Activated CD4-positive, alpha-beta T cell treated with anti-CD3 and anti-CD28 coated beads for 48 hours (primary cell): ENCODE data around the gene LRP6.

Source experiments
- DNase-seq: peaks from one replicate; pipeline ENCODE4 v3.0.0-alpha.2; 2020

LRP6 gene

GRCh38 chr12:12210983-12211382, 55.9 kb downstream of the LRP6 start:
- DNase-seq = peak; percentile 34

- no peak for DNase-seq
Observed at GRCh38 chr12:12210416-12210815, 56.4 kb downstream of the LRP6 start.

GRCh38 chr12:12209675-12210074, 57.2 kb downstream of the LRP6 start:
- no peak for DNase-seq

- no peak for DNase-seq
Observed at GRCh38 chr12:12209043-12209442, 57.8 kb downstream of the LRP6 start.

GRCh38 chr12:12207746-12208145, 59.1 kb downstream of the LRP6 start:
- DNase-seq = no peak

GRCh38 chr12:12206776-12207388, 60.0 kb downstream of the LRP6 start:
- DNase-seq = no peak

- no peak for DNase-seq
Observed at GRCh38 chr12:12202747-12203146, 64.1 kb downstream of the LRP6 start.

- DNase-seq = no peak
Observed at GRCh38 chr12:12202105-12202504, 64.7 kb downstream of the LRP6 start.

GRCh38 chr12:12201274-12201758, 65.5 kb downstream of the LRP6 start:
- DNase-seq = no peak

- no peak for DNase-seq
Observed at GRCh38 chr12:12200363-12200762, 66.5 kb downstream of the LRP6 start.

- DNase-seq = no peak
Observed at GRCh38 chr12:12198124-12198523, 68.7 kb downstream of the LRP6 start.

GRCh38 chr12:12197128-12197527, 69.7 kb downstream of the LRP6 start:
- no peak for DNase-seq

- no peak for DNase-seq
Observed at GRCh38 chr12:12195516-12195915, 71.3 kb downstream of the LRP6 start.

GRCh38 chr12:12195081-12195480, 71.8 kb downstream of the LRP6 start:
- no peak for DNase-seq

- no peak for DNase-seq
Observed at GRCh38 chr12:12194206-12194605, 72.6 kb downstream of the LRP6 start.

GRCh38 chr12:12191008-12191407, 75.8 kb downstream of the LRP6 start:
- no peak for DNase-seq

- DNase-seq = no peak
Observed at GRCh38 chr12:12190087-12190809, 76.6 kb downstream of the LRP6 start.

GRCh38 chr12:12185414-12185813, 81.4 kb downstream of the LRP6 start:
- DNase-seq = no peak

- no peak for DNase-seq
Observed at GRCh38 chr12:12182703-12183365, 84.0 kb downstream of the LRP6 start.

GRCh38 chr12:12181511-12181910, 85.3 kb downstream of the LRP6 start:
- no peak for DNase-seq

- no peak for DNase-seq
Observed at GRCh38 chr12:12180575-12180974, 86.3 kb downstream of the LRP6 start.

GRCh38 chr12:12180136-12180535, 86.7 kb downstream of the LRP6 start:
- no peak for DNase-seq

GRCh38 chr12:12178559-12178958, 88.3 kb downstream of the LRP6 start:
- DNase-seq = no peak

- DNase-seq = no peak
Observed at GRCh38 chr12:12176402-12176801, 90.4 kb downstream of the LRP6 start.
